GM10266 (cell line): ENCODE results near the gene EID2B.

Experiments
- DNase-seq: peaks from one replicate; pipeline ENCODE4 v3.0.0; 2012; ENCODE audit errors: extremely low spot score
- CTCF ChIP-seq: IDR thresholded peaks from 2 replicates; pipeline ENCODE4 v1.5.1; 2012; ENCODE audit warnings: mild to moderate bottlenecking, low read depth; ENCODE audit not compliant: control insufficient read depth, insufficient read depth; ENCODE audit errors: missing control alignments

EID2B gene

GRCh38 chr19:39507715-39508364 lies 24.8 kb downstream of the EID2B start:
- TF ChIP-seq CTCF, result no peak
- no peak for DNase-seq

- DNase-seq, result peak; percentile 43
- no peak for TF ChIP-seq CTCF
Observed at GRCh38 chr19:39506944-39507714, 25.5 kb downstream of the EID2B start.

DNA sequence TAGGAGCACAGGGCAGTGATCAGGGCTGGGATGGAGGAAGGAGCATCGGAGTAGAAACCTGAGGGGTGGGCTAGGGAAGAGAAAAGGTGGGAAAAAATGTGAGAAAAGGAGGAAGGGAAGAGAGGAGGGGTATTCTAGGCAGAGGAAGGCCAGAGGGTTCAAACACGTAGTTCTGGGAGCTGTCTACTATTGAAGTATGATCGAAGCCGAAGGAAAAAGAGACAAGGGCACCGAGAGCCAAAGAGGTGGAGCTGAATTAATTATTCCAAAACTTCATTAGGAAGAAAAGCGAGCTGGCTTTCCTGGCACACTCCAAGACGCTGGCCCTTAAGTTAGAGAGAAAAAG lies 26.1 kb downstream of the EID2B start:
- DNase-seq, result no peak
- no peak for TF ChIP-seq CTCF

GRCh38 chr19:39502640-39503417 lies 29.8 kb downstream of the EID2B start:
- peak; percentile 95 for DNase-seq
- peak; percentile 89 for TF ChIP-seq CTCF

DNA sequence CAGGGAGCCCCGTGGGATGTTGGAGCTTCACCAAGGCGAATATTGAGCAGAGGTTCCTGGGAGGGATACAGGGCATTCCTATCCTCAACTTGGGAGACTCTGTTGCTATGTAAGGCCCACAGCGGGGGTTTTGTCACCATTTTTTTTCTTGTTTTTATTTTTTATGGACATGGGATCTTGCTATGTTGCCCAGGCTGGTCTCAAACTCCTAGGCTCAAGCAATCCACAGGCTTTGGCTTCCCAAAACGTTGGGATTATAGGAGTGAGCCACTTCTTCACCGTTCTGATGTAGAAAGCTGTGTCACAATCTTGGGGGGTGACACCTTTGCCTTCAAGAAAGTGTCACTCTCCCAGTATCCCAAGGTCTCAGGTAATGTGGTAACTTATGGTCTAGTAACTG lies 31.3 kb downstream of the EID2B start:
- no peak for DNase-seq
- no peak for TF ChIP-seq CTCF

DNA sequence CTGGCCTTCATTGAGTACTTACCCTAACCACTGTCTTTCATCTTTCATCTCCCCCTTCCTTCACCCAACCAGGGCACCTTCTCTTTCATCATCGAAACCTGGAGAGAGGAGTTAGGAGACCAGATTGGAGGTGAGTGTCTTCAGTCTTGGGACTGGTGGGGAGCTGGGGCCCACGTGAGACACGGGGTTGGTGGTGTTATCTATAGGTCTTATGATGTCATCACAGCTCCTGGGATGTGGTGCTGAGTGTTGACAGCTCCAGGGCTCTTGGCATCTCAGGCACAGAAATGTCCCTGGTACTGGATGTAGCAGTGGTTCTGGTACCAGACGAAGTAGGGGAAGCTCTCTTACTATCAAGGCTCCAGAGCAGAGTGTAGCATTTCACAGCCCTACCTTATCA lies 32.1 kb downstream of the EID2B start:
- TF ChIP-seq CTCF, result no peak
- no peak for DNase-seq

DNA sequence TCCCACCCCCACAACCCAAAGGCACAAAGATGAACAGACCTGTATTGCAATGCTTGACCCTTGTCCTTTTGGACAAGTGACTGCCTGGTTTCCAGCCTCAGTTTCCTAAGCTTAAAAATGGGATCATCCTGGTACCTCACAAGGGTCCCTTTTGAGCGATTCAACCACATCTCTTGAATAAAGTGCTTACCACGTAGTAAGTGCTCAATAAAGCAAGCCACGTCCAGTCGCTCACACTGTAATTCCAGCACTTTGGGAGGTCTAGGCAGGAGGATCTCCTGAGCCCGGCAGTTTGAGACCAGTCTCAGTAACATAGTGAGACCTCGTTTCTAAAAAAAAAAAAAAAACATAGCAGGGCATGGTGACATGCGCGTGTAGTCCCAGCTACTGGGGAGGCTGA lies 32.7 kb downstream of the EID2B start:
- TF ChIP-seq CTCF, result no peak
- no peak for DNase-seq
